Head of caudate nucleus (tissue), 42 donors: ENCODE measurements around the gene MOK.

Experiments
- DNase-seq, 42 donors: peaks; one replicate each; pipeline versions ENCODE4 v3.0.0 to v3.0.0-alpha.2; 2020 to 2021; ENCODE audit warnings: mixed read lengths in 7 of 42
- intact Hi-C: fragments of 100-400 bp; cut with DNase I; formaldehyde crosslinking; loops from one replicate; pipeline ENCODE4 v1.15.0; 2022

Gene MOK

DNA sequence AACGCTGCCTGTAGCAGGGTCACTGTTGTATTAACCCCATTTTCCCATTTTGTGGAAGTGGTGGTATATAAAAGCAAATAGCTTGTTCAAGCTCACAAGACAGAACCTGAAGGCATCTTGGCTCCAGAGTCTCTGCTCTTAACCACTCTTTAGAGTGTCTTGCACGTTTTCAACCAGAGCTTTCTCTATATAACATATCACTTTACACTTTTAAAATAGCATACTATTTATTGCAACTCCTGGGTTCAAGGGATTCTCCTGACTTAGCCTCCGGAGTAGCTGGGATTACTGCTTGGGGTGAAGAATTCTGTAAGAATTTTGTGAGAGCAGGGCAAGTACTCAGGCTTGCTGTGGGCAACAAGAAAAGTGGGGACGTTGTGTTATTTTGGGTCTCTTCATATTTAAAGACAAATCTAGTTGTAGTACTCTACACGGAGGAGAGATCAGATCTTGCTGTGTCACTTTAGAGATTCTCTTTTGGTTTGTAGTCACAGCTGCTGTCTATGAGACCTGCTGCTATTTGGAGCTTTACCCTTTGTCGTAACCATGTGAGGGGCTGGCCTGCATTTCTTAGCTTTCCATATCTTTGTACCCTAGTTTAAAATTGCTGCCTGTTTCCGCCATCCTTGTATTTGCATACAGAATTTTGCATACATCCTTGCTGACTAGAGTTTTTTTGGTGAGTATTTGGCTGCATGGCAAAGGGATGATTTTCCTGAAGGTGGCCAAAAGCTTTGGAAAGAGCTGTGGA lies 124.5 kb downstream of the MOK start:
- intact Hi-C loops: no loop called here
- DNase-seq: peak in 1 of 42 donors; percentile 6
